Tibial nerve (tissue), 3 donors: Measurements from ENCODE around the gene SPNS1.

ENCODE experiments used
- CTCF ChIP-seq, 5 experiments: fragments of 200-600 bp in 3 of 5; fragments of 450-650 bp in 2 of 5; sonication (generic) in 3 of 5; IDR thresholded peaks; one replicate each; pipeline ENCODE4 v1.5.1; 2016 to 2019; ENCODE audit warnings: antibody characterized with exemption in 5 of 5, mild to moderate bottlenecking in 3 of 5, moderate library complexity in 2 of 5
- POLR2A ChIP-seq, 2 donors: fragments of 450-650 bp; IDR thresholded peaks; one replicate each; pipeline ENCODE4 v1.6.1; 2017; ENCODE audit warnings: antibody characterized with exemption in 2 of 2, mild to moderate bottlenecking in 2 of 2, moderate library complexity in 2 of 2

DNA sequence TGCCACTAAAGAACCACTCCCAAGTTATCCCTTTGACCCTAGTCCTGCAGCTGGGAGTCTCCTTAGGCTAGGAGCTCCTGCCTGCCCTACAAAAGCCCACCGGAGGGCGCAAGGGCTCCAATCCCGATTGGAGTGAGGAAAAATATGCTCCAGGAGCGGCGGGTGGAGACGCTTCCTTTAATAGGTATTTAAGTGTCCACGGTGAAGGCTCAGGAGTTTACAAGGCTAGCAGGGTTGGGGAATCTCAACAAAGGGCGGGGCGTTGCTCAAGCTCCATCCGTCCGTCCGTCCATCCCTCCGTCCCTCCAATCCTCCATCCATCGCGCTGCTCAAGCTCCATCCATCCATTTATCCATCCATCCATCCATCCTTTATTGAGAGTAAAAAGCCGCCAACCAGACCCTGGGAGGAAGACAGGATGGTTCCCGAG, 556 bp upstream of the SPNS1 start:
- TF ChIP-seq CTCF (IDR thresholded peaks at IDR 0.05): peak; percentile 39 to 56 (median 45)
- no peak for TF ChIP-seq POLR2A (IDR thresholded peaks at IDR 0.05)
